Progenitor cell of endocrine pancreas (in vitro differentiated cells): ENCODE results near the gene SHQ1. TPM values are rescaled to one million over a fixed set of nuclear protein-coding genes. Genes with fewer than 3 reads are reported as not detected.
"Not testable (repeated sequence)": the region's sequence is repeated elsewhere in the genome, so short reads cannot be mapped to it uniquely, and the experiment has no call there.

Experiments used
- DNase-seq: peaks from one replicate; pipeline ENCODE4 v3.0.0; 2021; ENCODE audit warnings: low spot score; ENCODE audit not compliant: unreplicated experiment
- H3K27ac Mint-ChIP-seq: 2 replicates; pipeline ENCODE4 v1.8.0; 2021; ENCODE audit warnings: mild to moderate bottlenecking, moderate library complexity, mixed read lengths
- H3K27me3 Mint-ChIP-seq: 2 replicates; pipeline ENCODE4 v1.8.0; 2021; ENCODE audit warnings: mixed read lengths
- H3K36me3 Mint-ChIP-seq: 2 replicates; pipeline ENCODE4 v1.8.0; 2022; ENCODE audit warnings: mixed read lengths; ENCODE audit not compliant: insufficient read depth
- H3K4me1 Mint-ChIP-seq: 2 replicates; pipeline ENCODE4 v1.8.0; 2021; ENCODE audit warnings: low read depth, mixed read lengths
- H3K4me3 Mint-ChIP-seq: 2 replicates; pipeline ENCODE4 v1.8.0; 2021; ENCODE audit warnings: low read depth, mild to moderate bottlenecking, moderate library complexity, mixed read lengths
- H3K9me3 Mint-ChIP-seq: 2 replicates; pipeline ENCODE4 v1.8.0; 2021; ENCODE audit warnings: low read depth, mixed read lengths
- CTCF ChIP-seq: fragments of 200-600 bp; sonication (generic); IDR thresholded peaks from one replicate; pipeline ENCODE4 v1.5.0; 2021; ENCODE audit warnings: antibody characterized with exemption, mild to moderate bottlenecking; ENCODE audit not compliant: unreplicated experiment
- total RNA-seq: library from RNA; stranded (reverse); gene quantifications from 2 replicates; pipeline ENCODE4 v1.2.1, GENCODE V29; 2021

SHQ1 gene
- total RNA-seq, 1 donor from 2014 or later = 19.4 TPM

DNA sequence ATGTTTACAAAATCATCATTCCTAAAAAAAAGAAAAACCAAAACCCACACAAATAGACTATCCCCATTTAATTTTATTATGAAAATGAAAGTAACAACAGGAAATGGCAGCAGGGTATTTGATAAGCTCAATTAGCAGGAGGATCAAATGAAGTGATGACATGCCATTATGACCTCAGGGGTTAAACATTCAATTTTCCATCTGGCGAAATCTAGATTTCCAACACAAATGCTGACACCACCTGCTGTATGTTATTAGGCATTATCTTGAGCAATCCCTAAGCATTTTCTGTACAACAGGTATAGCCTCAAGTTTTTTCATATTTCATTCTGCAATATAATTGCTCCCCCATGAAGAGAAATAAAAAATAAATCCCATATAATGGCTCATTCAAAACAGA, 57.1 kb downstream of the SHQ1 start:
- no peak for TF ChIP-seq CTCF
- Mint-ChIP-seq H3K27ac (peak overlapping the region; percentile 63), H3K4me3 (no peak overlapping the region), H3K36me3 (peaks cover 8% of the 10 kb centered on the region), H3K4me1 (no peaks in the 10 kb centered on the region), H3K9me3 (no peaks in the 10 kb centered on the region), H3K27me3 (no peaks in the 10 kb centered on the region)
- no peak for DNase-seq

DNA sequence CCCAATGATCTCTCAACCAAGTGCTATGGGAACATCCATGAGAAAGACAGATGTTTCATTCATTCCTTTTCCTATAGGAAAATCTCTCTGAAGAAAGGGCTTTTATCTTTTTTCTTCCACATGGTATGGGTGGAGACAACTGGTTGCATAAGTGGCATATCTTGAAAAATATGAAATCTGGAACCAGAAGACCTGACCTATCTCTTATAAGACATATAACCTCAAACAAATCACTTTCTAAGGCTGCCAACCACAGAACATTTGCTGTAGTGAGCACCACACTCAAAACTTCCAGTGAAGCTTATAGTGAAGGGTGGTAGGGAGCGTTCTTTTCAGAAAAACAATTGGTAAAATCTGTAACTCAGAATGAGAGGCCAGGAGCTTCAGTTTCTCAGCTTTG, 58.5 kb downstream of the SHQ1 start:
- no peak overlapping the region for H3K4me3 Mint-ChIP-seq
- H3K36me3 Mint-ChIP-seq = peaks cover 8% of the 10 kb centered on the region
- DNase-seq = no peak
- no peaks in the 10 kb centered on the region for H3K27me3 Mint-ChIP-seq
- H3K4me1 Mint-ChIP-seq = no peaks in the 10 kb centered on the region
- TF ChIP-seq CTCF = no peak
- no peaks in the 10 kb centered on the region for H3K9me3 Mint-ChIP-seq
- H3K27ac Mint-ChIP-seq = no peak overlapping the region

DNA sequence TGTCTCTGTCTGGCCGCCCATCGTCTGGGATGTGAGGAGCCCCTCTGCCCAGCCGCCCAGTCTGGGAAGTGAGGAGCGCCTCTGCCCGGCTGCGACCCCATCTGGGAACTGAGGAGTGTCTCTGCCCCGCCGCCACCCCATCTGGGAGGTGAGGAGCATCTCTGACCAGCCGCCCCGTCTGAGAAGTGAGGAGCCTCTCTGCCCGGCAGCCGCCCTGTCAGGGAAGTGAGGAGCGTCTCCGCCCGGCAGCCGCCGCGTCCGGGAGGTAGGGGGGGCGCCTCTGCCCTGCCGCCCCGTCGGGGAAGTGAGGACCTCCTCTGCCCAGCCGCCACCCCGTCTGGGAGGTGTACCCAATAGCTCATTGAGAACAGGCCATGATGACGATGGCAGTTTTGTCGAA, 60.0 kb downstream of the SHQ1 start:
- not testable (repeated sequence) for DNase-seq, H3K4me1 Mint-ChIP-seq, H3K27ac Mint-ChIP-seq, H3K4me3 Mint-ChIP-seq, H3K36me3 Mint-ChIP-seq, H3K27me3 Mint-ChIP-seq, H3K9me3 Mint-ChIP-seq

GRCh38 chr3:72786668-72787067, 61.6 kb downstream of the SHQ1 start:
- no peaks in the 10 kb centered on the region for H3K9me3 Mint-ChIP-seq
- H3K4me1 Mint-ChIP-seq = peaks cover 10% of the 10 kb centered on the region
- no peak overlapping the region for H3K27ac Mint-ChIP-seq
- no peak for TF ChIP-seq CTCF
- H3K27me3 Mint-ChIP-seq = no peaks in the 10 kb centered on the region
- no peak overlapping the region for H3K4me3 Mint-ChIP-seq
- no peak for DNase-seq
- H3K36me3 Mint-ChIP-seq = peaks cover 3% of the 10 kb centered on the region

- Mint-ChIP-seq H3K4me3 (no peak overlapping the region), H3K9me3 (no peaks in the 10 kb centered on the region), H3K36me3 (peaks cover under 1% of the 10 kb centered on the region), H3K27ac (no peak overlapping the region), H3K4me1 (peaks cover 10% of the 10 kb centered on the region), H3K27me3 (no peaks in the 10 kb centered on the region)
- no peak for TF ChIP-seq CTCF
- DNase-seq = no peak
These were observed 64.0 kb downstream of the SHQ1 start for GRCh38 chr3:72784226-72784625.

DNA sequence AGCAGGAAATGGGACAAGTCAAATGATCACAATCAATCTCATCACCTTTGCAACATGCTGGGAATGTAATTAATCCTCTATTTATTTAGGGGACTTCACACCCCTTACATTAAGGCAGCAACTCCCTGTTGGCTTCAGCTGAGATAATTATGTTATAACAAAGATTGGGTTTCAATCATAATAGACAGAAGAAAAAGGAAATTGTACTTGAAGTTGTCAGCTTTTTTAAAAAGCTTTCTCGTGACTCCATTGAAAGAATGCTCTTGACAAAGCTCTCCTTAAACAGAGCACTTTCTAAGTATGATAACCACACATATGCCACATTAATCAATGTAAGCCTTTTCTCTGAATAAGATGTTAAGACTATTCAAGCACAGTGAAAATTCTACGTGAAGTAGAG, 65.7 kb downstream of the SHQ1 start:
- H3K36me3 Mint-ChIP-seq = peaks cover 5% of the 10 kb centered on the region
- no peak overlapping the region for H3K27ac Mint-ChIP-seq
- H3K27me3 Mint-ChIP-seq = no peaks in the 10 kb centered on the region
- no peak for DNase-seq
- peaks cover 10% of the 10 kb centered on the region for H3K4me1 Mint-ChIP-seq
- H3K4me3 Mint-ChIP-seq = no peak overlapping the region
- no peaks in the 10 kb centered on the region for H3K9me3 Mint-ChIP-seq
- no peak for TF ChIP-seq CTCF
